Femur (tissue), 1 donor: ENCODE results near the gene CD40.
"Not testable (repeated sequence)": the region's sequence is repeated elsewhere in the genome, so short reads cannot be mapped to it uniquely, and the experiment has no call there.

Experiments used
- DNase-seq: peaks from one replicate; pipeline ENCODE4 v3.0.0-alpha.2; 2017

CD40 gene

DNA sequence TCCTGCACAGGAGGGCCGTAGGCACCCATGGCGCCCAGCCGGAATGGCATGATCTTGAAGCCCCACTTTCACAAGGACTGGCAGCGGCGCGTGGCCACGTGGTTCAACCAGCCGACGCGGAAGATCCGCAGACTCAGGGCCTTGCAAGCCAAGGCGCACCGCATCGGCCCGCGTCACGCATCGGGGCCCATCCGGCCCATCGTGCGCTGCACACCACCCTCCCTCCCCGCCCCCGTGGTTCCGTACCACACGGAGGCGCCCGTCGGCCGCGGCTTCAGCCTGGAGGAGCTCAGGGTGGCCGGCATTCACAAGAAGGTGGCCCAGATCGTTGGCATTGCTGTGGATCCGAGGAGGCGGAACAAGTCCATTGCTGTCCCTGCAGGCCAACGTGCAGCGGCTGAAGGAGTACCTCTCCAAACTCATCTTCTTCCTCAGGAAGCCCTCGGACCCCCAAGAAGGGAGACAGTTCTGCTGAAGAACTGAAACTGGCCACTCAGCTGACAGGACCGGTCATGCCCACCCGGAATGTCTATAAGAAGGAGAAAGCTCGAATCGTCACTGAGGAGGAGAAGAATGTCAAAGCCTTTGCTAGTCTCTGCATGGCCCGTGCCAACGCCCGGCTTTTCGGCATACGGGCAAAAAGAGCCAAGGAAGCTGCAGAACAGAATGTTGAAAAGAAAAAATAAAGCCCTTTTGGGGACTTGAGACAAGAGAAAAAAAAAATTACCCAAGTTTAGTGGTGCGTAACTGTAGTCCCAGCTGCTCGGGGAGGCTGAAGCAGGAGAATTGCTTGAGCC is 18.4 kb upstream of the CD40 start:
- no peak for DNase-seq

DNA sequence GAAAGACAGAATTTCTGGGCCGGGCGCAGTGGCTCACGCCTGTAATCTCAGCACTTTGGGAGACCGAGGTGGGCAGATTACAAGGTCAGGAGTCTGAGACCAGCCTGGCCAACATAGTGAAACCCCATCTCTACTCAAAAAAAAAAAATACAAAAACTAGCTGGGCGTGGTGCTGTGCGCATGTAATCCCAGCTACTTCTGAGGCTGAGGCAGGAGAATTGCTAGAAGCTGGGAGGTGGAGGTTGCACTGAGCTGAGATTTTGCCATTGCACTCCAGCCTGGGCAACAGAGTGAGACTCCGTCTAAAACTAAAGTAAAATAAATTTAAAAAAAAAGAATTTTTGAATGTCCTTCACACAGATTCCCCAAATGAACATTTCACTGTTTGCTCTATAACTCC is 17.7 kb upstream of the CD40 start:
- DNase-seq, result not testable (repeated sequence)

DNA sequence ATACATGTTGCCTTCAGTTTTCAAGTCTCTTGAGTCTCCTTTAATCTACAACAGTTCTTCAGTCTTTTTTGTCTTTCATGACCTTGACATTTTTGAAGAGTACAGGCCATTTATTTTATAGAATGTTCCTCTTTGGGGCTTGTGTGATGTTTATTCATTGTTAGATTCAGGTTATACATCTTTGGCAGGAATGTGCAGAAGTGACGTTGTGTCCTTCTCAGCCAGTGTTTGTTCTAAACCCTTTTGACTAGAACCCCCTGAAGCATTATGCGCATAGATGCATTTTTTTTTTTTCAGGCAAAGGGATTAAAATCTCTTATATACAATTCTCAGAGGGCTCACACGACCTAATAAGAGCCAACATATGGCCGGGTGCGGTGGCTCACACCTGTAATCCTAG is 17.1 kb upstream of the CD40 start:
- no peak for DNase-seq

DNA sequence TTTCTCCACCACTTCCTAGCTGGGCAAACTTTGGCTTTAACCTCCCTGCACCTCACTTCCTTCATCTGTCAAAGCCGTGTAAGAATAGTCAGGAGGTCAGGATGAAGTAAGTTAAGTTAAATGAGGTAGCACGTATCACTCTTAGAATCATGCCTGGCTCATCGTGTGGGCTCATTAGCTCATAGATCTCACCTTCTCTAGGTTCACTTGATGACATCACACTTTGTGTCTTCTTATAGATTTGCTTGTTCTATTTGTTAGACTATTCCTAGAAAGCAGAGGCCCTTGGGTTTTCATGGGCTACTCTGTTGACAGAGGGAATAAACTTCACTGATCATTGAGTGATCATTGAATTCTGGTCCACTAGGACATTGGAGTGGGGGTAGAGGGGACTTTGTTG is 16.2 kb upstream of the CD40 start:
- DNase-seq, result no peak

DNA sequence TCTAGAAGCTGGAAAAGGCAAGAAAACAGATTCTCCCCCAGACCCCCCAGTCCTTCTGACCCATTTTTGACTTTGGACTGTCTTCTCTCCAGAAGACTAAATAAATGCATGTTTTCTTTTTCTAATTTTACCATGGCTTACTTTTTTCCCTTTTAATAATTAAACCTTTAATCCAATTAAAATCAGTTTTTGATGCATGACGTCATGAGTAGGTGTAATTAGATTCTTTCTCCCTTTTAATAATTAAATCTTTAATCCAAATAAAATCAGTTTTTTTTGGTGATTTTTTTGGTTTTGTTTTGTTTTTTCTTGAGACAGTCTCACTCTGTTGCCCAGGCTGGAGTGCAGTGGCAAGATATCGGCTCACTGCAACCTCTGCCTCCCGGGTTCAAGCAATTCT is 15.2 kb upstream of the CD40 start:
- DNase-seq, result no peak

DNA sequence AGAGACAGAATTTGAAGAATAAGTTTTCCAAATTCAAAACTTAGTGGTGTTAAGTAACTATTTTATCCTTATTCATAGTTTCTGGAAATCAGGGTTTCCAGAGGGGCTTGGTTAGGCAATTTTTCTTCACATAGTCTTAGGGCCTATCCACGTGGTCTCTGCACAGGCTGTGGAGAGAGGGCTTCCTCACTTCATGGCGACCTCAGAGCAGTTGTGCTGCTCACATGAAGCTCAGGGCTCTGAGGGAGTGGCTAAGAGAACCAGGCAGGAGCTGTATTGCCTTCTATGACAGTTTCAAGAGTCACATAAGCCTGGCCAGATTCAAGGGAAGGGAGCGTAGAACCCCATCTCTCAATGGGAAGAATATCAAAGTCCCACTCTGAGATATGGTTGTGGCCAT is 13.9 kb upstream of the CD40 start:
- DNase-seq, result no peak

DNA sequence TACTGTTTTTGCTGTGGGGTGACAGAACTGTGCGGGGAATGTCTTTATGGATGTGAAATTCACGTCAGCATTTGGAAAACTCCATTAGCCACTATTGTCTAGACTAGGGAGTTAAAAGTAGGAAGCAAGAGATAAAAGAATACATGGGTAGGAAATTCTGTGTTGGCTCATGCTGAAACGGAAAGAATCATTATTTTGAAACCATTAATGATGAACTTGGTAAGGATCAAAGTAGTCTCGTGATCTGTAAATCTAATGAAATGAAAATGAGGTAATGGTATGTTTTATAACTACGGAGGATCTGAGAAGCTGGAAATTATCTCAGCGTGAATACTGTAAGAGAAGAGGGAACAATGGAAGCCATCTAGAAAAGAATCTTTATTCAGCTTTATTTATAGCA is 11.1 kb upstream of the CD40 start:
- no peak for DNase-seq

DNA sequence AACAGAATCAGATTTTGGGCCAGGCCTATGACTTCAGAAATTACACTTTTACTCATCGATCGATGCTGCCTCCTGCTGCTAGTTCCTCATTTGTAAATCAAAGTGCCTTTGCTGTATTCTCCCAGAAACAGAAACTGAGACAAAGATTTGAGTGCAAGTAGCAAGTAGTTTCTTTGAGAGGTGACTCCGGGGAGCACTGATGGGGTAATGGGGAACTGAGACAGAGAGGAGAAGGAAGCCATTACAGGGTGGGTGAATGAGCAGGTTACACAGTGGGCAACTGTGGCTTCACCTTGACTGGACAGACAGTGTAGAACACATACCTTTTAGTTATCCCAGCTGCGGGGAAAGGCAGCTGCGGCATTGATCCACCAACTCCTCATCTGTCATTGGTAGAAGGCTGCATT is 9.7 kb upstream of the CD40 start:
- DNase-seq, result no peak

DNA sequence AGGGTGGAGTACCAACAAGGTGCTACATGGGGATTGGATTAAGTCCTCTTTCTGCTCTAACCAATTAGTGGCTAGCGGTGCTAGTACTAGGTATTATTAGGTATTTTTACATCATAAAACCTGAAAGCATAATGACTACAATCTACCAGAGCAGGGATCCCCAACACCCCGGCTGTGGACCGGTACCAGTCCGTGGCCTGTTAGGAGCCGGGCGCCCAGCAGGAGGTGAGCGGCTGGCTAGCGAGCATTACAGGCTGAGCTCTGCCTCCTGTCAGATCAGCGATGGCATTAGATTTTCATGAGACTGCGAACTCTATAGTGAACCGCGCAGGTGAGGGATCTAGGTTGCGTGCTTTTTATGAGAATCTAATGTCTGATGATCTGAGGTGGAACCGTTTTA is 9.1 kb upstream of the CD40 start:
- DNase-seq, result no peak

DNA sequence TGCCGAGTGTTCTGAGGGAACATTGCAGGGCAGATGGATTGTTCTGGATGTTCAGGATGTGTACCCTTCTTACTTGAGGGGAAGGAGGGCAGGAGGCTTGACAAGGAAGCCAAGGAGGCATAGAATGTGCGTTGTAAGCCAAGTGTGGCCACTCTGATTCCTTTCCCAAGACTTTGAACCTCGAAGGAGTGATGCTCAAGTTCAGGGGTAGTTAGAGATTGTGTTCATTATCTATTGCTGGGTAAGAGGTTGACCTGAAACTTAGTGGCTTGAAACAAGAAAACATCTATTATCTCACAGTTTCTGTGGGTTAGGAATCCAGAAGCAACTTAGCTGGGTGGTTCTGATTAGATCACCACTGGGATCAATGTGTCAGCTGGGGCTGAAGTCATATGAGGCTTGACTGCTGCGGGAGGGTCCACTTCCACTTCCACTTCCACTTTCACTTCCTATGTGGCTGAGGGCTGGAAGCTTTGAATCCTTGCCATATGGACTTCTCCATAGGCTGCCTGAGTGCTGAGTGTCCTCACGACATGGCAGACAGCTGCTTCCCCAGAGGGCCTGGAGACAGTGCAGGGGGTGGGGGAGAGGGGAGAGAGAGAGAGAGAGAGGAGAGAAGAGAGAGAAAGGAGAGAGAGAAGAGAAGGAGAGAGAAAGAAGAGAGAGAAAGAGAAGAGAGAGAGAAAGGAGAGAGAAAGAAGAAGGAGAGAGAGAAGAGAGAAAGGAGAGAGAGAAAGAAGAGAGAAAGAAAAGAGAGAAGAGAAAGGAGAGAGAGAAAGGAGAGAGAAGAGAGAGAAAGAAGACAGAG is 6.9 kb upstream of the CD40 start:
- no peak for DNase-seq

DNA sequence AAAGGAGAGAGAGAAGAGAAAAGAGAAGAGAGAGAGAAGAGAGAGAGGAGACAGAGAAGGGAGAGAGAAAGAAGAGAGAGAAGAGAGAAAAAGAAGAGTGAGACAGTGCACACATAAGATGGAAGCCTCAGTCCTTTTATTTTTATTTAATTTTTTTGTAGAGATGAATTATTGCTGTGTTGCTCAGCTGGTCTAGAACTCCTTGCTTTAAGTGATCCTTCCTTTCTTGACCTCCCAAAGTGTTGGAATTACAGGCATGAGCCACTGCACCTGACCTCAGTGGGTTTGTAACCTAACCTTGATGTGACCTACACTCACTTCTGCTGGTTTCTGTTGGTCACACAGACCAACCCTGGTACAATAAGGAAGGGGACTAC is 6.3 kb upstream of the CD40 start:
- DNase-seq, result no peak

DNA sequence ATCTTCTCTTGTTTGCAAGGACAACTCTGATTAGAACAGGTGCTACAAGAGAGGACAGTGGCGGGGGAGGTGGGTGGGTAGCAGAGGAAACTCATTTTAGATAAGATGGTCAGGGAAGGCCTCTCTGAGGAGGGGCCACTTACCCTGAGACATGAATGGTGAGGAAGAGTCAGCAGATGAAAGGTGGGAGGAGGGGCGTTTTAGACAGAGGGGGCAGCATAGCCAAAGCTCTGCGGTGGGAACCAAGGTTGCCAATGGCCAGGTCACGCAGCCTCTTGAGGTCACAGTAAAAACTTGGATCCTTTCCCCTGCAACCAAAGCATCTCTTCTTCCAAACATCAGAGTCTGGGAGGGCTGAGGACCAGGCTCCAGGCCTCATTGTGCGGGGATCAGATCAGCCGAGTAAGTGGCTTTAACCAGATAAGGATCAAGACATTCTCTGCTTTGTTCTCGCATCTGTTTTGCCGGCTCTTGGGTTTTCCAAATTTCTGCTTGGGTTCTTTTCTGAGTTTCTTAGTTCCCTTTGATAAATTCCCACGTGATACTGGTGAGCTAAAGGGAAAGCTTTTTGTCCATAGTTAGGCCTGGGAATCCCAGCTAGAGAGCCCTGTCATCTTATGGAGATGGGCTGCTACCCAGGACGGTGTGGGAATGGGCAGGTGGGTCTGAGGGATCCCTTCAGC is 5.5 kb upstream of the CD40 start:
- DNase-seq, result no peak

DNA sequence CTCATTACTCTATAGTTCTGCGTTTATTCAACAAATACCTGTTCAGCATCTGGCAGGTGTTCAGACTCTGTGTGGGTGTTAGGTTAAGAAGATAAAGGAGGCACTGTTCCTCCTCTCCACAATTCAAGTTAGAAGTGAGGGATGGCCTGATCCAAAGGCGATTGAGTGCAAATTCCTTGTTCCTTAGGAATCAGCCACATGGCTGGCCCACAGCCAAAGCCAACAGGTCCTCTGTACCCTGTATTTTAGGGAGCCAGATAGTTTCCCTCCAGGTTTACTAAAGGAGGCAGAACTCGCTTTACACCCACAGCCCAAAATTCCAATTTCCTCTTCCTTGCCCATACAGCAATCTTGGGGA is 5.0 kb upstream of the CD40 start:
- no peak for DNase-seq

DNA sequence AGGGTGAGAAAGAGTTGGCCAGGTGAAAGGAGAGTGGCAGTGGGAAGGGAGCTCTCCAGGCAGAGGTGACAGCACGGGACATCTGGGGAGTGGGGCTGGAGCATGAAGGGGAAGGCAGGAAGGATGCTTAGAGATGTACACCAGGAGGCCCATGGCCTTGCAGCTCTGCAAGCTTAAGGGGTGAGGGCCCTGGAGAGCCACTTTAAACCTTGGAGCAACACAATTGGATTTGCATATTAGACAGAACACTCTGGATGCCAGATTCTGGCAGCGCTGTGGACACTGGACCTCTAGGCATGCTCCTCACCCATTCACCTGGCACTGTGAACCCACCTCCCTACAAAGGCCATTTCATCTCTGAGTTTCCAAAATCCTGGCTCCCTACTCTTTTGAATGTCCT is 3.7 kb upstream of the CD40 start:
- DNase-seq, result no peak

DNA sequence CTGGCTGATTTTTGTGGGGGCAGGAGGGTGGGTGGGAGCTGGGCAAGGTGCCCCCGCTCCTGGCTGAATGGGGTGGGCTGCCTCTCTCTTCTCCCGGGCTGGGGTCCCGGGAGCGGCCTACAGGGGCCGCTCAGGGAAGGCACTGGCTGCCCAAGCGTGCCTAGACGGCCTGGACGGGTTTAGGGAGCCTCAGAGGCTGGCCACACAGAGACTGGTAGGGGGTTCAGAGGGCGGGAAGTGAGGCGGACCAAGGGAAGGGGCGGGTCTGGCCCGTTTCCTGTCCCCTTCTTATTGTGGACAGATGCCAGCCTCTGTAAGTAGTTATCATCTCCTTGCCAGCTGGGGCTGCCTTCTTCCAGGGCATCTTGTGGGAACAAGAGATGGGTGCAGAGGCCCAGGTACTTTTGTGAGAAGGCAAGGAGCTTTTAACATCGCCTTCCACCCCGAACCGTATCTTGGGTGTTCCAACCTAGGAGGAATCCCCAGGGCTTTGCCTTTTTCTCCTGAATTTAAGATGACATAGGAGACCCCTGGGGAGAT is 437 bp downstream of the CD40 start:
- DNase-seq, result no peak

DNA sequence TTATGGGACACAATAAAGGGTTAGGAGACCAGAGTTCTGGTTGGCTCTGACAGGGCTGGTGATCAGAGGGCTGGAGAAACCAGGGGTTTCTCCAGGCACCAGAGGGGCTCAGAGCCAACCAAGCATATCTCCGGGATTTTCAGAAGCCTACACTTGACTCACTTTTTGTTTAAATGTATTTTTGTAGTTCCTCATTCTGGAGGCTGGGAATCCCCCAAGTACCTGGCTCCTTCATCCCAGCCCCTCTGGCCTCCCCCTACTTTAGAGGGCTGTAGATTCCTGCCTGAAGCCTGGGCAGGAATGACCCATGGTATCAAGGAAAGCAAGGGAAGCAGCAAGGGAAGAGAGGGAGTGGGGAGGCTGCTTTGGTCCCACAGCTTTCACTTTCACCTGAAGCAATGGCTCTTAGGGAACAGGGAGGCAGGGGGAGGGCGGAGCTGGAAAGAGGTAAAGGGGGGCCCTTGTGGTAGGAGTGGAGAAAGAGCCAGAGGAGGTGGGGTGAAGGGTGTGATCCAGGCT is 973 bp downstream of the CD40 start:
- no peak for DNase-seq

DNA sequence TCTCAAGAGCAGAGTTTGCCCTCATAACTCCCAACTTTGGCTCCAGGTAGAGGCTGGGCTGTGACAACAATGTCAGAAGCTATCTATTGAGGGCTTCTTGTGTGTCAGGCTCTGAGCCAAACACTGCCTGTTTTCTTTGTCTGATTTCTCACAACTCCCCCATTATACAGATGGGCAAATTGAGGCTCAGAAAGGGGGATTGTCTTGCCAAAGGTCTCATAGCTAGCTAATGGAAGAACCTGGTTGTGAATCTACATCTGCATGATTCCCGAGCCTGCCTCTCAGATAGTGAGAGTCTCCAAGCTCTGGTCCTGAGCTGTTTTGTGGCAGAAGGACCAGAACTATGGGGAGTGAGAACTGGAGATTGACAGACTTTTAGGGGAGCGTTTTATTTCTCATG is 1.4 kb downstream of the CD40 start:
- DNase-seq, result no peak

DNA sequence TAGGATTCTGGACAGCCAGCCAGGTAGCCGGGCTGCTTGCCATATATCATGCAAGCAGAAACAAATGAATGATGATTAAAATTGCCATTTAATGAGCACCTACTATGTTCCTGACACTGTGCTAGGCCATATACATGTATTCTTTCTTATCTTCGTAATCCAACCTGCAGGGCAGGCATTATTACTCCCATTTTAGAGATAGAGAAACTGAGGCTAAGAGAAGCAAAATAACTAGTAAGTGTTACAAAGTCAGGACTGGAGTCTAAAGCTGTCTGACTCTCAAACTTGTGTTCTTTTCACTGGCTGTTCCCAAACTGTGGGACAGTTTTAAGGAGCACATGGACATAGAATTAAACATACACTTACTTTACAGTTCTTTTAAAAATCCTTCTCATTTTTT is 2.0 kb downstream of the CD40 start:
- no peak for DNase-seq

DNA sequence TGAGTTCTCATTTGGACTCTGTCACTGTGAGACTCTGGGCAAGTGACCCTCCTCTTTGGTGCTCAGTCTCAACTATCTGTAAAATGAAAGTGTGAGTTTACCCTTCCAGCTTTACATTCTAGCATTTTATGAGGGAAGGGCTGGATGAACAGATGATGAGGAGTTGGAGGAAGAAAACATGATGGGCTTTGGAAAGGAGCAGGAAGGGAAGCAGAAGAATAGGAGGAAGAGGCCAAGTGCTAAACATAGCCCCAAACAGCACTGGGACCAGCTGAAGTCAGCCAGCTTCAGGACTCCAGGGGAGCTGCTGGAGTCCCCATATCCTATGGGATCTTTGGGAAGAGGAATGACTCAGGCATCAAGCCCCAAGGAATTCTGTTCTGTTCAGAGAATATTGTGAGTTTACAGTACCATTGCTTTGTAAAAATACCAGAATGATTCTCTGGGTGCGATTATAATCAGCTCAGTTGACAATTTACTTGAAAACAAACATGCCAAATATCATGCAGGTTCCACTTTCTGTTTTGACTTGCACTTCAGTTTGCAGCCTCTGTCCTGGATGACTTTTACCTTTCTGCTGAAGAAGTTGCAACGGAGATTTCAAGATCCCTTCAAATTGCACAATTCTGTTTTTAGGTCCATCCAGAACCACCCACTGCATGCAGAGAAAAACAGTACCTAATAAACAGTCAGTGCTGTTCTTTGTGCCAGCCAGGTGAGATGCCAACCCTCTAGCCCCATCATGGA is 3.2 kb downstream of the CD40 start:
- DNase-seq, result no peak

DNA sequence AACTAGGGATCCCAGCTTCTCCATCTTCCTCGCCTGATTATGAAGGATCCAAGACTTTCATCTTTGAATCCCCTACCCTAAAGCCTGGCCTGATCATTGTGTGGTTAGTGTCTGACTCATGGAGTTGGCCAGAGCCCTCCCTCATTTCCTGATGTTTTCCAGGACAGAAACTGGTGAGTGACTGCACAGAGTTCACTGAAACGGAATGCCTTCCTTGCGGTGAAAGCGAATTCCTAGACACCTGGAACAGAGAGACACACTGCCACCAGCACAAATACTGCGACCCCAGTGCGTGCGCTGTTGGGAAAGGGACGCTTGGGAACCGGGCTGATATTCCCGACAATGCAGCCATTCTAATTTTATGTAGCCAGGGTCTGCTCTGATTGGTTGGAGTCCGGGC is 4.0 kb downstream of the CD40 start:
- no peak for DNase-seq

DNA sequence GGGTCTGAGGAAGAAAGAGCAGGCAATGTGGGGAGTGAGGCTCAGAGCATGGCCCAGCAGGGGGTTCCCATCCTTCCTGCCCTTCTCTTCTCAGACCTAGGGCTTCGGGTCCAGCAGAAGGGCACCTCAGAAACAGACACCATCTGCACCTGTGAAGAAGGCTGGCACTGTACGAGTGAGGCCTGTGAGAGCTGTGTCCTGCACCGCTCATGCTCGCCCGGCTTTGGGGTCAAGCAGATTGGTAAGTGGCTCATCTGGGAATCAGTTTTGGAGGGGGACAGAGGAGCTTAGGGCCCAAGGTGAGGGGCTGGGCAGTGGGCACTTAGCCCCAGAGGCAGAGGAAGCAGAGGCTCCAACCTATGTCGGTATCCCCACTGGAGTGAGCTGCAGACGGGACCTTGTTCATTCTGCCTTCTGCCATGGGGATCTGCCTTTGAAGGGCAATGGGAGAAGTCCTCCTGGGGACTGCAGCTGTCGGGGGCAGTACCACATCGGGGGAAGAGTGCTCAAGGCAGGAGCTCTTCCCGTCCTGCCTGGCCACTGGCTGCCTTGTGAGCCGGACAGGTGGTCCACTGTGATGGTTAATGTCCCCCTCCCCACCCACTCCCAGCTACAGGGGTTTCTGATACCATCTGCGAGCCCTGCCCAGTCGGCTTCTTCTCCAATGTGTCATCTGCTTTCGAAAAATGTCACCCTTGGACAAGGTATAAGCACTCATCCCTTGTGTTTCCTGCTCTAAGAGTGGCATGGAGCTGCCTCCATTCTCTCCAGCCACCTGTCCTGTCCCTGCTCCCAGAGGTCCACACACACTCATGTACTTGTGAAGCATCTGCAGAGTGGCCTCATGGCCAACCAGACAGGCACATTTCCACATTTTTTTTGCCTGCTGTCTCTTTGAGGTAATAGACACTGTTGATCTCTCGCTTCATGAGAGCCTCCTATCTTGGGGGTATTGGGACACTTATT is 4.7 kb downstream of the CD40 start:
- no peak for DNase-seq
